ENCODE results near the gene MDP1. TPM values are rescaled to one million over a fixed set of nuclear protein-coding genes. Genes with fewer than 3 reads are reported as not detected.

MDP1 gene
- total and polyA plus RNA-seq, 10 of the 15 experiments (the other 5 are each of a cell fraction or from before 2014, with no cell fraction given), result 10.4 to 45.8 (median 23.5) TPM

GRCh38 chr14:24189460-24189859 is 26.4 kb downstream of the MDP1 start (continued):
- TF ChIP-seq EGR1 (IDR thresholded peaks at IDR 0.05; ENCODE audit: borderline replicate concordance in 1 of 2, low read depth in 2 of 2, low read length in 2 of 2), result no peak
- no peak for TF ChIP-seq SMAD1 (IDR thresholded peaks at IDR 0.05; ENCODE audit: low read depth, partially characterized antibody)

- Histone ChIP-seq H3K79me2 (ENCODE audit: control insufficient read depth, insufficient read depth, low read length) (peaks cover 24% of the 10 kb centered on the region), H2AFZ (ENCODE audit: control insufficient read depth, low read depth, low read length) (peak overlapping the region; percentile 48; the same call in 1 of the 2 replicates), H3K27me3 (replicated peaks in 1 of 2; ENCODE audit: control insufficient read depth in 2 of 2, insufficient read depth in 2 of 2, low read length in 1 of 2) (no peaks in the 10 kb centered on the region), H4K20me1 (ENCODE audit: control insufficient read depth, insufficient read depth) (no peaks in the 10 kb centered on the region), H3K27ac (ENCODE audit: control insufficient read depth, insufficient read depth) (peak overlapping the region; percentile 17), H3K4me3 (no peak overlapping the region), H3K9me3 (replicated peaks; ENCODE audit: control insufficient read depth, insufficient read depth, low read length) (no peaks in the 10 kb centered on the region), H3K36me3 (ENCODE audit: control insufficient read depth in 2 of 2, insufficient read depth in 2 of 2, low read length in 1 of 2) (peaks cover 16 to 19% of the 10 kb centered on the region in 2 experiments), H3K4me2 (ENCODE audit: control insufficient read depth, insufficient read depth) (peak overlapping the region; percentile 78), H3K9ac (ENCODE audit: control insufficient read depth, insufficient read depth, low read length) (peak overlapping the region; percentile 69; the same call in 1 of the 2 replicates), H3K4me1 (ENCODE audit: control insufficient read depth, insufficient read depth, low read length) (0 out of 2 replicates have a peak, but pooled peaks cover 4% of the 10 kb centered on the region)
- TF ChIP-seq ATF2 (IDR thresholded peaks at IDR 0.05; ENCODE audit: low read length) (0 out of 2 replicates have a peak, but pooled peaks have one; percentile 7), SREBF1 (IDR thresholded peaks at IDR 0.05; ENCODE audit: low read length) (no peak)
- ATAC-seq (no peak), FAIRE-seq (no peak), DNase-seq (ENCODE audit: low read depth, low spot score) (no peak)
- in situ Hi-C loops (cut with MboI) (no loop called here), intact Hi-C loops (cut with micrococcal nuclease; ENCODE audit: unreplicated experiment) (loop anchor here (2.0 kb wide), 1 partner anchor 108 kb away; no protein-coding TSS in a partner anchor)
- ChIA-PET POLR2A (interaction anchor here (0.9 to 3.0 kb wide), 8 partner anchors 13 to 242 kb away, joined by 3 to 28 read pairs (median 6); partner anchors contain the start of genes CHMP4A, CIDEB, IRF9 and PSME1), SMC1A (ENCODE audit: uncharacterized antibody, unreplicated experiment) (interaction anchor here (0.9 to 1.5 kb wide), 6 partner anchors 28 to 119 kb away, joined by 3 to 11 read pairs (median 4); partner anchors contain the start of genes CIDEB, DCAF11, IRF9 and NRL), CTCF (interaction anchor here (0.6 to 2.2 kb wide), 8 partner anchors 13 to 1815 kb away, joined by 3 to 9 read pairs (median 6); partner anchors contain the start of genes CHMP4A, CIDEB, IRF9 and TINF2), RAD21 (ENCODE audit: unreplicated experiment) (interaction anchor here (0.6 to 2.8 kb wide), 13 partner anchors 25 to 131 kb away, joined by 3 to 13 read pairs (median 4); partner anchors contain the start of genes CHMP4A, CIDEB, DCAF11 and DHRS1)
- WGBS (ENCODE audit: insufficient coverage, insufficient replicate concordance, low lambda C conversion rate, missing lambda C conversion rate), result 0% methylated on average over 3 of the region's 3 CpGs
- TSS peak; percentile 53 for BruUV-seq (replicated peaks)
These were observed 26.8 kb downstream of the MDP1 start for GRCh38 chr14:24189059-24189375.

Measured in GM12878 (cell line).